Astrocyte (in vitro differentiated cells and primary cell): ENCODE data around the gene SPAG7. TPM values are rescaled to one million over a fixed set of nuclear protein-coding genes. Genes with fewer than 3 reads are reported as not detected.
A peak's percentile ranks its signal among the peaks of the same experiment; 100 is the strongest.

Source experiments
- DNase-seq: peaks from one replicate; pipeline ENCODE4 v3.0.0-alpha.2; 2010; ENCODE audit warnings: low read depth
- FAIRE-seq: peaks from 2 replicates; lab custom pipeline; 2011; peaks lifted over from hg19 to GRCh38; lab: Jason Lieb, UNC
- H2AFZ ChIP-seq: 2 replicates; pipeline ENCODE4 v1.6.0; 2012; ENCODE audit warnings: low read depth, low read length, inconsistent platforms
- H3K27ac ChIP-seq: 2 replicates; pipeline ENCODE4 v1.5.1; 2011; ENCODE audit warnings: low read depth, low read length, inconsistent platforms
- H3K27me3 ChIP-seq: 2 replicates; pipeline ENCODE4 v1.6.0; 2011; ENCODE audit warnings: low read length, inconsistent platforms; ENCODE audit not compliant: insufficient read depth
- H3K36me3 ChIP-seq: 2 replicates; pipeline ENCODE4 v1.5.1; 2011; ENCODE audit warnings: low read length, inconsistent platforms; ENCODE audit not compliant: insufficient read depth
- H3K4me1 ChIP-seq: 2 replicates; pipeline ENCODE4 v1.5.1; 2011; ENCODE audit warnings: low read length, inconsistent platforms; ENCODE audit not compliant: insufficient read depth
- H3K4me2 ChIP-seq: 2 replicates; pipeline ENCODE4 v1.6.0; 2012; ENCODE audit warnings: low read length, inconsistent platforms
- H3K4me3 ChIP-seq: 2 replicates; pipeline ENCODE4 v1.5.1; 2011; ENCODE audit warnings: low read depth, mild to moderate bottlenecking, low read length, inconsistent platforms; ENCODE audit not compliant: insufficient read depth
- H3K79me2 ChIP-seq: 2 replicates; pipeline ENCODE4 v1.6.0; 2012; ENCODE audit warnings: mild to moderate bottlenecking, low read length, inconsistent platforms; ENCODE audit not compliant: insufficient read depth
- H3K9ac ChIP-seq: 2 replicates; pipeline ENCODE4 v1.6.0; 2012; ENCODE audit warnings: mild to moderate bottlenecking, low read length, inconsistent platforms
- H3K9me3 ChIP-seq: 2 replicates; pipeline ENCODE4 v1.5.1; 2012; ENCODE audit warnings: low read depth, mild to moderate bottlenecking, low read length, inconsistent platforms; ENCODE audit not compliant: insufficient read depth
- H4K20me1 ChIP-seq: 2 replicates; pipeline ENCODE4 v1.6.0; 2012; ENCODE audit warnings: low read length, inconsistent platforms; ENCODE audit not compliant: insufficient read depth
- H3K27ac Mint-ChIP-seq: one replicate; pipeline ENCODE4 v1.8.0; 2021; ENCODE audit warnings: mild to moderate bottlenecking, mixed read lengths; ENCODE audit not compliant: unreplicated experiment
- H3K27me3 Mint-ChIP-seq: one replicate; pipeline ENCODE4 v1.8.0; 2021; ENCODE audit warnings: low read depth, mixed read lengths; ENCODE audit not compliant: unreplicated experiment
- H3K36me3 Mint-ChIP-seq: one replicate; pipeline ENCODE4 v1.8.0; 2021; ENCODE audit warnings: low read depth, mixed read lengths; ENCODE audit not compliant: unreplicated experiment
- H3K4me1 Mint-ChIP-seq: one replicate; pipeline ENCODE4 v1.8.0; 2021; ENCODE audit warnings: low read depth, mixed read lengths; ENCODE audit not compliant: unreplicated experiment
- H3K4me3 Mint-ChIP-seq: one replicate; pipeline ENCODE4 v1.8.0; 2021; ENCODE audit warnings: mild to moderate bottlenecking, moderate library complexity, mixed read lengths; ENCODE audit not compliant: unreplicated experiment
- H3K9me3 Mint-ChIP-seq: one replicate; pipeline ENCODE4 v1.8.0; 2021; ENCODE audit warnings: mild to moderate bottlenecking, mixed read lengths; ENCODE audit not compliant: unreplicated experiment
- EZH2 ChIP-seq: IDR thresholded peaks from 2 replicates; pipeline ENCODE4 v1.6.1; 2012; ENCODE audit warnings: mild to moderate bottlenecking, low read length, inconsistent platforms; ENCODE audit not compliant: insufficient read depth
- total RNA-seq: library from RNA; stranded (reverse); gene quantifications from 2 replicates; pipeline ENCODE4 v1.2.1, GENCODE V29; 2021
- TF ChIP-seq, protein P1 (sequence below): IDR thresholded peaks from 2 replicates; pipeline ENCODE4 v1.5.1; 2011; ENCODE audit warnings: low read depth, mild to moderate bottlenecking, inconsistent platforms, low read length, moderate library complexity; ENCODE audit not compliant: insufficient read depth

SPAG7 gene
- total RNA-seq, 1 donor from 2014 or later = 60.9 TPM

DNA sequence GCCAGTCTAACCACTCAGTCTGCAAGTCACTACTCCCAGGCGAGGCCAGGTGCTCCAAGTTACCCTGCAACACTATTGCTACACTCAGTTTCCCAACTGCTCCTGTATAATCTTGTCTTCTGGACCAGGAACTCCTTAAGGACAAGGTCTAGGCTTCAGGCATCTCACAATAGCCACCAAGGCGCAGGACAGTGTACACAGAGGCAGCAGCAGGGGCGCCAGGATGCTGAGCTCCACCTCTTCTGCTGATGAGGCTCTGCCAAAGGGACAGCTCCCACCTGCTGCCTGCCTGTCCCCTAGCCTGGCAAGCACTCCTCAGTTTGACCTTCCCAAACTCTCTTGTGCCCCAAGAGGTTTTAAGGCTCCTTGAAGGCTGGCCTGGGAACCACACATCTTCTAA is 31.2 kb downstream of the SPAG7 start:
- H2AFZ ChIP-seq = no peak overlapping the region
- FAIRE-seq = no peak
- H3K4me1 Mint-ChIP-seq = peaks cover 19% of the 10 kb centered on the region

GRCh38 chr17:4935650-4936049 is 32.0 kb downstream of the SPAG7 start:
- Histone ChIP-seq H3K36me3 (no peaks in the 10 kb centered on the region), H3K27me3 (no peaks in the 10 kb centered on the region), H3K27ac (no peak overlapping the region), H3K9ac (no peak overlapping the region), H3K9me3 (no peaks in the 10 kb centered on the region), H3K79me2 (peaks cover 23% of the 10 kb centered on the region), H3K4me3 (no peak overlapping the region), H2AFZ (no peak overlapping the region), H3K4me1 (peaks cover 19% of the 10 kb centered on the region), H4K20me1 (peaks cover 12% of the 10 kb centered on the region), H3K4me2 (no peak overlapping the region)
- TF ChIP-seq EZH2 = no peak
- TF ChIP-seq, protein P1, sequence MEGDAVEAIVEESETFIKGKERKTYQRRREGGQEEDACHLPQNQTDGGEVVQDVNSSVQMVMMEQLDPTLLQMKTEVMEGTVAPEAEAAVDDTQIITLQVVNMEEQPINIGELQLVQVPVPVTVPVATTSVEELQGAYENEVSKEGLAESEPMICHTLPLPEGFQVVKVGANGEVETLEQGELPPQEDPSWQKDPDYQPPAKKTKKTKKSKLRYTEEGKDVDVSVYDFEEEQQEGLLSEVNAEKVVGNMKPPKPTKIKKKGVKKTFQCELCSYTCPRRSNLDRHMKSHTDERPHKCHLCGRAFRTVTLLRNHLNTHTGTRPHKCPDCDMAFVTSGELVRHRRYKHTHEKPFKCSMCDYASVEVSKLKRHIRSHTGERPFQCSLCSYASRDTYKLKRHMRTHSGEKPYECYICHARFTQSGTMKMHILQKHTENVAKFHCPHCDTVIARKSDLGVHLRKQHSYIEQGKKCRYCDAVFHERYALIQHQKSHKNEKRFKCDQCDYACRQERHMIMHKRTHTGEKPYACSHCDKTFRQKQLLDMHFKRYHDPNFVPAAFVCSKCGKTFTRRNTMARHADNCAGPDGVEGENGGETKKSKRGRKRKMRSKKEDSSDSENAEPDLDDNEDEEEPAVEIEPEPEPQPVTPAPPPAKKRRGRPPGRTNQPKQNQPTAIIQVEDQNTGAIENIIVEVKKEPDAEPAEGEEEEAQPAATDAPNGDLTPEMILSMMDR = no peak
- H3K36me3 Mint-ChIP-seq = peaks cover 24% of the 10 kb centered on the region
- no peak overlapping the region for H3K4me3 Mint-ChIP-seq
- FAIRE-seq (no peak), DNase-seq (no peak)
- H3K27ac Mint-ChIP-seq = no peak overlapping the region
- peaks cover 17% of the 10 kb centered on the region for H3K4me1 Mint-ChIP-seq
- H3K9me3 Mint-ChIP-seq = peaks cover 2% of the 10 kb centered on the region
- no peaks in the 10 kb centered on the region for H3K27me3 Mint-ChIP-seq

More for the DNA sequence above, 31.2 kb downstream of the SPAG7 start:
- peaks cover 12% of the 10 kb centered on the region for H4K20me1 ChIP-seq
- no peak overlapping the region for H3K4me3 ChIP-seq
- no peaks in the 10 kb centered on the region for H3K36me3 ChIP-seq
- Mint-ChIP-seq H3K4me3 (peak overlapping the region; percentile 43), H3K27me3 (no peaks in the 10 kb centered on the region), H3K36me3 (peaks cover 21% of the 10 kb centered on the region), H3K27ac (no peak overlapping the region), H3K9me3 (peaks cover 2% of the 10 kb centered on the region)
- no peak overlapping the region for H3K27ac ChIP-seq
- H3K27me3 ChIP-seq = no peaks in the 10 kb centered on the region
- H3K9ac ChIP-seq = no peak overlapping the region
- H3K79me2 ChIP-seq = peaks cover 31% of the 10 kb centered on the region
- H3K9me3 ChIP-seq = no peaks in the 10 kb centered on the region
- no peak overlapping the region for H3K4me2 ChIP-seq
- TF ChIP-seq, protein P1 = no peak
- DNase-seq = no peak
- H3K4me1 ChIP-seq = peaks cover 26% of the 10 kb centered on the region

- DNase-seq (peak; percentile 35), FAIRE-seq (no peak)
- H3K27ac Mint-ChIP-seq = peak overlapping the region; percentile 5
- H3K36me3 Mint-ChIP-seq = peaks cover 27% of the 10 kb centered on the region
- Histone ChIP-seq H3K4me2 (peak overlapping the region; percentile 29), H3K9me3 (no peaks in the 10 kb centered on the region), H3K9ac (peak overlapping the region; percentile 16), H3K36me3 (no peaks in the 10 kb centered on the region), H3K4me3 (no peak overlapping the region), H3K4me1 (peaks cover 19% of the 10 kb centered on the region), H3K27ac (no peak overlapping the region), H3K27me3 (no peaks in the 10 kb centered on the region), H3K79me2 (peaks cover 18% of the 10 kb centered on the region), H2AFZ (no peak overlapping the region), H4K20me1 (peaks cover 12% of the 10 kb centered on the region)
- H3K4me1 Mint-ChIP-seq = peaks cover 17% of the 10 kb centered on the region
- H3K4me3 Mint-ChIP-seq = peak overlapping the region; percentile 69
- TF ChIP-seq, protein P1 = peak; percentile 28
- no peak for TF ChIP-seq EZH2
- no peaks in the 10 kb centered on the region for H3K27me3 Mint-ChIP-seq
- no peaks in the 10 kb centered on the region for H3K9me3 Mint-ChIP-seq
These were observed 33.2 kb downstream of the SPAG7 start for GRCh38 chr17:4934173-4934979.
